HG03159 (cell line): ENCODE results near the gene TM9SF1.
"Not testable (repeated sequence)": the region's sequence is repeated elsewhere in the genome, so short reads cannot be mapped to it uniquely, and the experiment has no call there.

Source experiments
- ATAC-seq: cut with Tn5 transposase; IDR thresholded peaks from one replicate; pipeline ENCODE4 v1.9.1; 2021; ENCODE audit warnings: mild to moderate bottlenecking, moderate library complexity; ENCODE audit not compliant: unreplicated experiment

TM9SF1 gene

GRCh38 chr14:24228902-24229301, 33.7 kb upstream of the TM9SF1 start:
- no peak for ATAC-seq

- ATAC-seq: no peak
Observed at GRCh38 chr14:24226473-24226872, 31.2 kb upstream of the TM9SF1 start.

- ATAC-seq: no peak
Observed at GRCh38 chr14:24224618-24225071, 29.4 kb upstream of the TM9SF1 start.

GRCh38 chr14:24222987-24223386, 27.7 kb upstream of the TM9SF1 start:
- not testable (repeated sequence) for ATAC-seq

- ATAC-seq: no peak
Observed at GRCh38 chr14:24219521-24219920, 24.3 kb upstream of the TM9SF1 start.

- no peak for ATAC-seq
Observed at GRCh38 chr14:24219080-24219479, 23.8 kb upstream of the TM9SF1 start.

GRCh38 chr14:24216876-24217275, 21.6 kb upstream of the TM9SF1 start:
- not testable (repeated sequence) for ATAC-seq

GRCh38 chr14:24216345-24216699, 21.1 kb upstream of the TM9SF1 start:
- ATAC-seq: no peak

GRCh38 chr14:24215495-24216344, 20.5 kb upstream of the TM9SF1 start, which contains the start of gene MDP1:
MDP1 (minus strand) TSS chr14:24216066; CDS start chr14:24215955, 111 bp downstream.
- ATAC-seq: peak; percentile 60

GRCh38 chr14:24213866-24214662, 18.8 kb upstream of the TM9SF1 start:
- ATAC-seq: no peak

- peak; percentile 73 for ATAC-seq
Observed at GRCh38 chr14:24212924-24213865, 18.0 kb upstream of the TM9SF1 start, which contains the start of gene CHMP4A. CHMP4A (minus strand) TSS chr14:24213488; CDS start chr14:24213439, 49 bp downstream.

GRCh38 chr14:24211311-24211710, 16.1 kb upstream of the TM9SF1 start:
- ATAC-seq: no peak

GRCh38 chr14:24207625-24208024, 12.4 kb upstream of the TM9SF1 start:
- ATAC-seq: no peak

- no peak for ATAC-seq
Observed at GRCh38 chr14:24207104-24207551, 11.9 kb upstream of the TM9SF1 start.

GRCh38 chr14:24206260-24207103, 11.2 kb upstream of the TM9SF1 start:
- ATAC-seq: no peak

GRCh38 chr14:24204163-24205146, 9.2 kb upstream of the TM9SF1 start:
- no peak for ATAC-seq

- not testable (repeated sequence) for ATAC-seq
Observed at GRCh38 chr14:24203249-24203886, 8.1 kb upstream of the TM9SF1 start.

GRCh38 chr14:24202538-24202937, 7.3 kb upstream of the TM9SF1 start:
- ATAC-seq: not testable (repeated sequence)
